GM03348 (cell line): ENCODE measurements around the gene CLDN22.

Experiments used
- DNase-seq: peaks from one replicate; pipeline ENCODE4 v3.0.0; 2012; ENCODE audit warnings: low spot score

The CLDN22 gene

DNA sequence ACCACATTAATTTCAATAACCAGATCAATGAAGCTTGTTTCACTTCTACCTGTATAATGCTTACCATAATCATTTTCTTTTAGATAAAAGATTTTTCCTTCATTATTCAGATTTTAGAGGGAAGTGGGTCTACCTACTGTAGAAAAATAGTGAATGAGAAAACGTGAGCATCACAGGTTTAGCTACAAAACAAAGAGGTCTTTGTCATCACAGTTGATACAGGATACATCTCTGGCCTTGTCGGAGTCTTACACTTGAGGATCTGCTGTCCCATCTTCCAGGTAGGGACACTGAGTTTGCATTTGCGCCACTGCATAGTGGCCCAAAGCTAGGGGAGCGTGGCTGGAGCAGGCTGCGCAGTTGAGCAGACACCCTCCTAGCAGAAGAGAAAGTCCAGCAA is 1.4 kb upstream of the CLDN22 start:
- no peak for DNase-seq

DNA sequence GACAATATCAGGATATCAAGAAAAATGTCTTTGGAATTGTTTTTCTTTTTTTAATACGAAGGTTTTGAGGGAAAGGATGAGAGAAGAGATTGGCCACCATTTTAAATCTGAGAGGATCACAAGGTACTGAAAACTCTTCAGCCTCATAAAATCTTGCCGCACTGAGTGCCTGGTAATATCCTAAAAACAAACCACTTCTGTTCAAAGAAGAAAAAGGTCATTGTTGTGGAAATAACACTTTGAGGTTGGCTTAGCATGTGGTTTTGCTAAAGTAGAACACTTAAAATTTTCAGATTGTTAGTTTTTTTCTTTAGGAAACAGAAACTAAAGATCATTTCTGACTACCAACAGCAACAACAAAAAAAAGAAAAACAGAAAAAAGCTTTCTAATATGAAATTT is 1.0 kb upstream of the CLDN22 start:
- no peak for DNase-seq

DNA sequence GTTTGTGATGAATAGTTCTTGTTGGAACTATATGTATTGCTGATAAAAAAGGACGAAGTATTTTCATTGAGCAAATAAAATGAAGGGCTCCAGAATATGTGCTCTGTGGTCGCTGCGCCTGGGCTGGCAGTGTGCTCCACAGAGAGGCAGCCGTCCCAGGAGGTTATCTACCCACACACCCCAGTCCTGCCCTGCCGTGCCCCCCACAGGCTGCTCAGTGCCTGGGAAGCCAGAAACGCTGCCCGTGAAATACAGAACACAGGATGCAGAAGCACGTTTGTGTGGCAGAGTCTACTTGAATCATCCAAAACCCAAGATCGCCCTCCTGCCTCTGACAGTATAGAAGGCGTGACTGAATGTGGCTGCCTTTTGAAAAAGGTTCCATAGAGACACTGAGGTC is 1.4 kb downstream of the CLDN22 start:
- DNase-seq: no peak

- DNase-seq: no peak
Measured at GRCh38 chr4:183314806-183315205, 5.3 kb downstream of the CLDN22 start.

DNA sequence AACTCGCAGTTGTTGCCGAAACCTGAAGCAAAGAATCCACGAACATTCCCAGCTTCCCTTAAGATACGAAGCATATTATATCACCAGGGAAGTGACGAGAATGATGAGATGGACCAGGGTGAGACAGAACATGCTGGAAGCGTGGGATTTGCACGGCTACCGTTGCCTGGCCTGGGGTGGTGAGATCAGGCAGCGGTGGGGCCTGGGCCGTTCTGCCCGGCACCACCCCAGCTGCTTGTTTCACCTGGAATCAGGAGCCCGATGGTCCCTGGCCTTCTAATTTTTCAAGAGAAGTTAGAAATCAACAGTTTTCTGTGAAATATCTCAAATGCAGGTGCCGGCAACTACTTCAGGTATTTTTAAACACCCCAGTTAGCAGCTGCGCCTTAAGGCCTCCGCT is 5.7 kb downstream of the CLDN22 start:
- DNase-seq: no peak

DNA sequence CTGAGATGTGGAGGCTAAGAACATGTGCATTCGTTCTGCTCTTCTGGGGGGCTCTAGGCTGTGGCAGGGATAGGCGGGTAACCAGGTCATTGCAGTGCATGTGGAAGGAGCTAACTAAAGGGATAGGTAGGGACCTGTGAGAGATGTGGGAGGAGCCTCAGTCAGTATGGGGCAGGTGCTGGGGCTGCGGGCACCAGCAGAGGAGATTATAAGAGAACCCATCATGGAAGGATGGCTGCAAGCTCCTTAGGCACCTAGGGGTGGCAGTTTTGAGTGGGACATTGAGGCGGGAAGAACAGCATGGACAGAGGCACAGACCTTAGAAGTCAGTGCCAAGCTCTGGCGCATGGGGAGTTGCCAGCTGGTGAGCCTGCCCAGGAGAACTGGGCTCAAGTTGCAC is 7.2 kb downstream of the CLDN22 start:
- no peak for DNase-seq

DNA sequence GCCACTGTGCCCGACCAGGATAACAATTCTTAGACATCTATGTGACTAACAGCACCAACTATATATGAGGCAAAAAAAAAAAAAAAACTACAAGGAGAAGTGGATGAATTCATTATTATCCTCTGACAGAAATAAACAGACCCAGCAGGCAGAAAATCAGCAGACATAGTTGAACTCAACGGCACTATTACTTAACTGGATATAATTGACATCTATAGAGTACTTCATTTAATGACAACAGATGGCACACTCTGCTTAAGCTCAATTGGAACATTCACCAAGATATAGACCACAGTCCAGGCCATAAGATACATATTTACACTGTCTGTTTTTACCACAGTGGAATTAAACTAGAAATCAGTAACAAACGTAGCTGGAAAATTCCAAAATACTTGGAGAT is 13.3 kb downstream of the CLDN22 start:
- DNase-seq: no peak

DNA sequence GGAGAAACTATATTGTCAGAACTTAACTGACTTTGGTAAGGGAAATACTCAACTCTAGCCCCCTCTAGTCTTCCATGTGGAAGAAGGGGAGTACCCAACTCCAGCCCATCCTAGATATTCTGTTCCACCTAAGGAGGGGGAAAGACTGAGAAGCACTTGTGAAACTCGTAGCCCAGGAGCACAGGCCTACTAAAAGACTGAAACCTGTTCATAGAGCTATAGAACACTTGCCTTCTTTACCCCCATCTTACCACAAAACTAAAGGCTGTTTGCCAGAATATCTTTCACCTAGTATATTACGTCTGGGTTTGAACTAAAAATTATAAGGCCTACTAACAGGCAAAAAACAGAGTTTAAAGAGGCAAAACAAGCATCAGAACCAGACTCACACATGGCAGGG is 15.5 kb downstream of the CLDN22 start:
- no peak for DNase-seq

- no peak for DNase-seq
Measured at GRCh38 chr4:183304067-183304466, 16.0 kb downstream of the CLDN22 start.

DNA sequence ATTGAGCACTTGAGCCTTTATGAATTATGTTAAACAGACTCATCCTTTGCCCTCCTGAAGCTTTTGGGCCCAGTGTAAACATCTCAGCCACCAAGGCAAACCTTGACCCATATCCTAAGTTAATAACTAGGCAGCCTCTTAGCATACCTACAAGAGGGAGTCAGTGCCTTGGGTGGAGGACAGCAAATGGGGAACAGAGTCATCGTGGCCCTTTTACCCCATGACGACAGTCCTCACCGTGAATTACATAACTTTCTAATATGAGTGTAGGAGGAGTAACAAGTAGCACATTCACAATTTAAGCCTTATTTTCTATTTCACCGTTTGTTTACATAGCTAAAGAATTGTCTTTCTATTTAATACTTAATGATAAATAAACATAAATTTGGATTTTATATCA is 16.8 kb downstream of the CLDN22 start:
- no peak for DNase-seq

GRCh38 chr4:183300655-183301054 is 19.4 kb downstream of the CLDN22 start:
- no peak for DNase-seq

GRCh38 chr4:183300070-183300469 is 20.0 kb downstream of the CLDN22 start:
- DNase-seq: no peak

- DNase-seq: no peak
Measured at GRCh38 chr4:183299464-183299863, 20.6 kb downstream of the CLDN22 start.

- DNase-seq: no peak
Measured at GRCh38 chr4:183297675-183298074, 22.4 kb downstream of the CLDN22 start.

DNA sequence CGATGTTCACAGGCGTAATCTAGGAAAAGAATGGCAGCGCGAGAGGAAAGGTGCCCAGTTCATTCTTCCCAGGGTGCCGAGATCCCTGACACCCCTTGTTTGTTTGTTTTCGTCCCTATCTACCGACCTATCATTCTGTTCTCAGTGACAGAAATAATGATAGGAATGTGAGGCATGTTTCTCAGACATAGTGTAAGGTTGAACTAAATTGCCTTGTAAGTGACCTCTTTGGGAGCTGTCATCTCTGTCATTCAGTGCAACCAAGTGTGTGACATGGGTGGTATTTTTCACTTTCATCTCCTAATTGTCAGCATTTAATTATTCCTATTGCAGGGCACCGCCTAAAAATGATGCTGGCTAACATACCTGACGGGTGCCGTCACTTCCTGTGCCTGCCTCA is 24.4 kb downstream of the CLDN22 start:
- DNase-seq: no peak

DNA sequence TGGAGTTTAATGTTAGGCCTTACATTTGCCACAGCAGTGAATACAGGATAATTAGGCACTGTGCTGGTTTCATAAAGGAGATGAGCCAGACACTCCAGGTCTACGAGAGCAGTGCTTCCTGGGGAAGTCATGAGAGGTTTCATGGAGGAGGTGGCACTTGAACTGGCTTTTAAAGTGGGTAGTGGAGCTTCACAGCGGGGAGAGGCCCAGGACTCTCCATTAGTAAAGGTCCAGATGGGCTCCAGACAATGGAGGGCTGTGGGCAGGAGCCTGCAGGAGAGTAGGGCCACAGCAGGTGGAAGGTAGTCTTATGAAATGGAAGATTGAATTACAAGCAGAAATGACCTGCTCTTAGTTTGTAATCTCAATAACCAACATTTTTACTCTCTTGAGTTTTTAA is 29.0 kb downstream of the CLDN22 start:
- DNase-seq: no peak

DNA sequence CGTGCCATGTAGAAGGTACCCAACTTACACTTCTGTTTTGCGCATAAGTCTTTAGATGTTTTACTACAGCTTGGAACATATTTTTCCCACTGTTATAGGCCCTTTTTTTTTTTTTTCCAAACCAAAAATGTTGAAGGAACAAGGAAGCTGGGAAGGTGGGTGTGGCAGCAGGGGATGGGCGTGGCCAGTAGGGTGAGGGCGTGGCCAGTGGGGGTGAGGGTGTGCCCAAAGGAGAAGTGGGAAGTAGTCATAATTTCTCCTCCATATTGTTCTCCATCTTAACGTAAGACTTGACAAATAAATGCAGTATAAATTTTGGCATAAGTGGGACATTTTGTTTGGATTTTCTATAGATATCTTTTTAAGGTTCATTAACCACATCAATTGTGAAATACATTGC is 30.4 kb downstream of the CLDN22 start:
- DNase-seq: peak; percentile 28

- no peak for DNase-seq
Measured at GRCh38 chr4:183288955-183289354, 31.1 kb downstream of the CLDN22 start.

- no peak for DNase-seq
Measured at GRCh38 chr4:183287677-183288076, 32.4 kb downstream of the CLDN22 start.

DNA sequence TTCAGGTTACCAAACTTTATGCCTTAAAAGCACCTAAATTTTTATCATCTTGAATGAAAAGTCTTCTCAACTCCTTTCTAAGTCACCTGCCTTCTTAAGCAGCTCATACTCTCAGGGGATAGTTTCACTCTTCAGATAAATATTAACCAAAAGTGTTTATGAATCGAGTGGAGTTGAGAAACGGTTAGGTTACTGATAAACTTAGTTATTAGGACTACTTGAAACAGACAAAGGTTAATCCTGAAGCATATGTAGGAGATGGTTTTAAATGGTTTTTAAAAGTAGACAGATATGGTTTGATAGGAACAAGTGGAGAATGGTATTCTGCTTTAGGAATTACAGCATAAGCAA is 32.8 kb downstream of the CLDN22 start:
- DNase-seq: no peak

DNA sequence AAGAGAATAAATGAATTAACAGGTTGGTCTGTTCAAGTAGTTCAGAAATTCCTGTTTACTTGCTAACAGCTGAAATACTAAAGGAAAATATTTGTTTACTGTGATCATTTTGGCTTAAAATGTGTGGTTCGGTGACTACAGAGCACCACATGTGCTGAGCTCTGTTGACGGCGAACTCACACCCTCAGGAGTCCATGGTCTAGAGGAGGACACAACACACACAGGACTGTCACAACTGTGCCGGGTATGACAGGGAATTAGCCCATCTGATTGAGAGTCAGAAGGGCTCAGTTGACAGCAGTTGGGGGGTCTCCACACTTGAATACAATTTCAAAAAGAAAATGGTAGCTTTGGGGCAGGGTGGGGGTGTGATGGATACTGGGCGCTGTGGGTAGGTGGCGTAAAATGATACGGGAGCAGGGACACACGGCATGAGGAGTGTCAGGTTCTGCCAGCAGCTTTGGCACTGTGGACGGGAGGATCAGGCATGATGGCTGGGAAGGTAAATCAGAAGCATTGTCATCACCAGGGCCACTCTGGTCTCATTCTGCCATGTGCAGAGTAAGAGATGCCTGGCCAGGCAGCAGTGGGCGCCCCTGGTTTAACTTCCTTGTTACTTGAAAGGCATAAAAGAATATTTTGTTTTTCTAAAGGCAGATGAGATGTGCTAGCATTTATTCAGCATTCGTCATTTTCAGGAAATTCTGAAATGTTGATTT is 33.3 kb downstream of the CLDN22 start:
- no peak for DNase-seq

- DNase-seq: no peak
Measured at GRCh38 chr4:183285886-183286285, 34.2 kb downstream of the CLDN22 start.

DNA sequence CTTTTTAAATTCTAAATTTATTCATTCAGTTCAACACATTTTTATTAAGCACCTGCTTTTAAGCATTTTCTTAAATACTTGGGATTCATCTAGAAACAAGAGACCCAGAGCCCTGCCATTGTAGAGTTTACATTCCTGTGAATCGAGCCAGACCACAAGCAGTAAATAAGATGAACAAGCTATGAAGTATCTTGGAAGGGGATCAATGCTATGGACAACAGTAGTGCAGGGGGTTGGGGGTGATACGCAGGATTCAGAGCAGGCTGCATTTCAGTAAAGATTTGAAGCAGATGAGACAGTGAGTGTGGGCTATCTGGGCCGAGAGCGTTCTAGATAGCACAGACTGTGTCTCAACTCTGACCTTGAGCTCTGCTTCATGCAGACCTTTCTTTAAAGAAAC is 35.1 kb downstream of the CLDN22 start:
- DNase-seq: peak; percentile 74

GRCh38 chr4:183284258-183284785 is 35.8 kb downstream of the CLDN22 start:
- no peak for DNase-seq
